Measurements from ENCODE around the gene USP17L15.
"Not testable (repeated sequence)": the region's sequence is repeated elsewhere in the genome, so short reads cannot be mapped to it uniquely, and the experiment has no call there.

GRCh38 chr4:9267319-9267718, 33.1 kb downstream of the USP17L15 start, which contains the start of gene USP17L22:
- TF ChIP-seq CTCF, POLR2A (IDR thresholded peaks at IDR 0.05): not testable (repeated sequence)

Data from gastroesophageal sphincter (tissue), 3 donors.